22Rv1 (cell line): ENCODE measurements around the gene INTS11.

Experiments
- H3K27ac ChIP-seq: fragments of 450-650 bp; 2 replicates; pipeline ENCODE4 v1.5.1; 2017
- ZFX ChIP-seq: fragments of 450-650 bp; IDR thresholded peaks from 2 replicates; pipeline ENCODE4 v1.6.1; 2017; ENCODE audit warnings: antibody characterized with exemption, borderline replicate concordance
- TF ChIP-seq, protein P1 (sequence below): fragments of 450-650 bp; IDR thresholded peaks from 2 replicates; pipeline ENCODE4 v1.5.1; 2017; ENCODE audit warnings: mild to moderate bottlenecking

Gene INTS11

DNA sequence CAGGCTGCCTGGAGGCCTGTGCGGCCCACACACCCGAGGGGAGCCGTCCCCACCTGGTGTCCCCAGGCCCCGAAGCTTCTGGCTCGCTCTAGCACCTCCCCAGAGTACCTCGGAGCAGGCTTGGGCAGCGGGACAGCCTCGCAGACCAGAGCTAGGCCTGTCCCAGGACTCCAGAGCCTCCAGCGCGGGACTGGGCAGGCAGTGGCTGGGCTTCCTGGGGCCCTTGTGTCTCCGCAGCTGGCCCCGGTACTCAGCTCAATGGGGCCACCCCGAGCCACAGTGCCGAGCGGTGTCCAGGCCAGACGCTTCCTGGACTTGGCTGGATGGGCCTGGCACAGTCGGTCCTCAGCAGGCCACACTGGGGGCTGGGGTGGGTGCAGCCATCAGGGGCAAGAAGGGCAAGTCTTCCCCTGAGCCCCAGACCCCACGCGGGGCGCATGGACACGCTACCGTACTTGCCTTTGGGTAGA, 39.3 kb downstream of the INTS11 start:
- no peak for TF ChIP-seq ZFX
- TF ChIP-seq, protein P1, sequence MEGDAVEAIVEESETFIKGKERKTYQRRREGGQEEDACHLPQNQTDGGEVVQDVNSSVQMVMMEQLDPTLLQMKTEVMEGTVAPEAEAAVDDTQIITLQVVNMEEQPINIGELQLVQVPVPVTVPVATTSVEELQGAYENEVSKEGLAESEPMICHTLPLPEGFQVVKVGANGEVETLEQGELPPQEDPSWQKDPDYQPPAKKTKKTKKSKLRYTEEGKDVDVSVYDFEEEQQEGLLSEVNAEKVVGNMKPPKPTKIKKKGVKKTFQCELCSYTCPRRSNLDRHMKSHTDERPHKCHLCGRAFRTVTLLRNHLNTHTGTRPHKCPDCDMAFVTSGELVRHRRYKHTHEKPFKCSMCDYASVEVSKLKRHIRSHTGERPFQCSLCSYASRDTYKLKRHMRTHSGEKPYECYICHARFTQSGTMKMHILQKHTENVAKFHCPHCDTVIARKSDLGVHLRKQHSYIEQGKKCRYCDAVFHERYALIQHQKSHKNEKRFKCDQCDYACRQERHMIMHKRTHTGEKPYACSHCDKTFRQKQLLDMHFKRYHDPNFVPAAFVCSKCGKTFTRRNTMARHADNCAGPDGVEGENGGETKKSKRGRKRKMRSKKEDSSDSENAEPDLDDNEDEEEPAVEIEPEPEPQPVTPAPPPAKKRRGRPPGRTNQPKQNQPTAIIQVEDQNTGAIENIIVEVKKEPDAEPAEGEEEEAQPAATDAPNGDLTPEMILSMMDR = no peak
- H3K27ac ChIP-seq = no peak overlapping the region

DNA sequence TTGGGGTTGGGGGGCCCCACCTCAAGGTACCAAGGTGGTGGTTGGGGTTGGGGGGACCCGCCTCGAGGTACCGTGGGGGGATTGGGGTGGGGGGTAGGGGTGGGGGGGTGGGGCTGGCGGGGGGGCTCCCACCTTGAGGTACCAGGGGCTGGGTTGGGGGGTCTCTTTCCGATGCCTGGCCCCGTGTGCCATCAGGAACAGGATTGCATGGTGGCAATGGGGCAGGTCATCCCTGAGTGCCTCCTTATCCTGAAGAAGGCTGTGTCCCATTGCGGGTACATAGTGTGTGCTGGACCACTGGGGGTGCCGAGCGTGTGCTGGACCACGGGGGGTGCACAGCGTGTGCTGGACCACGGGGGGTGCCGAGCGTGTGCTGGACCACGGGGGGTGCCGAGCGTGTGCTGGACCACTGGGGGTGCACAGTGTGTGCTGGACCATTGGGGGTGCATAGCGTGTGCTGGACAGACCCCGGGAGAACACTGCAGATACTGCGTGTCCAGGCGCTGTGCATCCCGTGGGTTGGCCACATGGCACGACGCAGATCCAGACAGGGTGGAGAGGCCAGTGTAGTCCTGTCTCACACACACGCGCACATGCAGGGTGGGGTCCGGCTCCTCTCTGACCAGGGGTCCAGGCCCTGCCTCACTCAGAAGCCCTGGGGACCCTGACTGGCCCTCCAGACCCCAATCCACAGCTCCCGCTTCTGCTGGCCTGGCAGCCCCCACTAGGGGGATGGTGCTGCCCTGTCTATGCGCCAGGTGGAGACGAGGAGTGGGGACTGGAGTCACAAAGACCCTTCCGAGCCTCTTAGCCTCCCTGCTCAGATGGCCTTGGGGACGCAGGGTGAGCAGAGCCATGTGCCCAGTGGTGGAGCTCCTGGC, 40.0 kb downstream of the INTS11 start:
- TF ChIP-seq, protein P1 = no peak
- TF ChIP-seq ZFX = no peak

DNA sequence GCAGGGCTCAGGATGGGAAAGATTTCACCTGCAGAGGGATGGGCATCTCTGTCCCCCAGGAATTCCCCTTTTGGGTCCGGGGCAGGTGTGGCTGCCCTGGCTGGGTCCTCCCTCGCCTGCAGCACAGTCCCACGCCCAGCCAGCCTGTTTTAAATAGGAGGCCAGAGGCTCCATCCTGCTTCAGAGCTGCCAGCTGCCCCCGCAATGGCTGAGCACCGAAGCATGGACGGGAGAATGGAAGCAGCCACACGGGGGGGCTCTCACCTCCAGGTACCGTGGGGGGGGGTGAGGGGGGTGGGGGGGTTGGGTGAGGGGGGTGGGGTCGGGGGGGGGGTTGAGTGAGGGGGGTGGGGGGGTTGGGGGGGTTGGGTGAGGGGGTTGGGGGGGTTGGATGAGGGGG, 40.6 kb downstream of the INTS11 start:
- TF ChIP-seq, protein P1 = no peak
- no peak for TF ChIP-seq ZFX
- H3K27ac ChIP-seq = no peak overlapping the region

More for the DNA sequence above, 40.0 kb downstream of the INTS11 start:
- H3K27ac ChIP-seq = no peak overlapping the region

DNA sequence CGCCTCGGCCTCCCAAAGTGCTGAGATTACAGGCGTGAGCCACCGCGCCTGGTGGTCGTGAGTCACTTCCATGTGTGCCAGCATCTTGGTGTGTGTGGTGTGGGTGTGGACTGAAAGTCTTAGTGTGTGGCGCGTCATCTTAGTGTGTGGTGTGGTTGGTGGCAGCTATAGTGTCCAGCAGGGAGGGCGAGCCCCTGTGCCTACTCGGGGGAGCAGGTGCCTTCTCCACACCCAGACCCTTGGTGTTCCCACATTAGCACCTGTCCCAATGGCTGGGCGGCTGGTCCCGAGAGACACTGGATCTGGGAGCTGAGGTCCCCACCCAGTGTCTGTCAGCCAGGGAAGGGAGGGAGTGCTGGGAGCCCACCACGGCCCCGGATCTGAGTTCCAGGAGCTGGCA, 41.5 kb downstream of the INTS11 start:
- TF ChIP-seq, protein P1 = no peak
- TF ChIP-seq ZFX = no peak
- no peak overlapping the region for H3K27ac ChIP-seq

DNA sequence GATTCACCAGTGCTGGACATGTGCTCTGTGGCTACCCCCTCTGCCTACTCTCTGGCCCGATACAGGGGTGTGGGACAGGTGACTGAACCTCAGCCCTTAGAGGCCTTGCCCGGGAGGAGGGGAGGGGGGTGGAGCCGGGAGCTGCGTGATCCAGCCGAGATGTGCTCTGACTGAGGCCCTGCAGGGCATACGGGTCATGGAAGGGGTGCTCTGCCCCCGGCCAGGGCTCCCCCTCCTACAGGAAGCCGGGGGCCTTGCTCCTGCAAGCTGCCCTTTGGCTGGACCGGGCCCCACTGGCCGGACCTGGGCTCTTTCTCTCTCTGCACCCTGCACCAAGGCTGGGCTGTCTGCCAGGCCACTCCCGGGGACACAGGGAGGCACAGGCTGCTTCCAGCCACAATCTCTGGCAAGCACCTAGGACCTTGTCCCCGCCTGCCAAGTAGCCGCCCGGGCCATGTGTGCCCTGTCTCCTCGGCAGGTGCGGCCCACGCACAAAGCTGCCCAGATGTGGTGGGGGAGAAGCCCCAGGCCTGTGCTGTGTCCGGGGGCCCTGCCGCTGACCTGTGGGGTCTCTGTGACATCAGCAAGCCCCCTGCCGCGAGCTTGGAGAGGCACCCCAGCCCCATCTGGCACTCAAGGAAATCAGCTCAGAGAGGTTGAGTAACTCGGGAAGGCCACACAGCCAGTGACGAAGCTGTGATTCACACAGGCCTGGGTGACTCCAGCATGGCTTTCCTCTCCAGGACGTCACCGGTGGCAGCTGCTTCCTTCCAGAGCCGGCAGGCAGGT, 42.7 kb downstream of the INTS11 start:
- no peak overlapping the region for H3K27ac ChIP-seq
- TF ChIP-seq, protein P1 = no peak
- TF ChIP-seq ZFX = no peak

DNA sequence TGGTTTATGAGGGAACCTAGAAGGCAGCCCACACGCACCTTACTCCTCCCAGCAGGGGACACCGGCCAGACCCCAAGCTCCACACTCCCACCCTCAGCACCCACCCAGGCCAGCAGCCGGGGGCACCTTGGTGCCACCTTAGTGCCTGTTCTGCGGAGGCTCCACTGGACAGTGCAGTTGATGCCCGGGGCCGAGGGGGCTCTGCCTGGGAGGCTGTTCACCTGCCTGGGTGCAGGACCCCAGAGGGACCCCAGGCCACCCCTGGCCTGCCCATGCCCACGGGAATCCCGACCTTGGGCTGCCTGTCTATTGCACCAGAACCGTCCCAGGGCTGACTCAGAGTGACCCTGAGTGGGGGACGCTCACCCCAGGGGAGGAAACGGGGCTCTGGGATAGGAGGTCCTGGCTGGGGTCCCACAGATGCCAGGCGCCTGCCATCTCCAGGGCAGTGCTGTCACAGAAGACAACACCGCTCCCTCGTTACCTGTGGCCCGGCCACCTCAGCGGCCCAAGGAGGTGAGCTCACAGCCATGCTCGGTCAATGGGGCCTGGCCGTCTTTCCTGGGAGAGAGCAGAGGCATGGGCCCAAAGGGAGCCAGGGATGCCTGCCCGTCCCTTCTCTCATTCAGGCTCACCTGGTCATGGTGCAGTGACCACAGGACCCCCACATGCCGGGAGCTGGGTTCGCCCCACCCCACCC, 43.5 kb downstream of the INTS11 start:
- H3K27ac ChIP-seq = no peak overlapping the region
- no peak for TF ChIP-seq ZFX
- TF ChIP-seq, protein P1 = no peak
